Thoracic aorta (tissue), 2 donors: ENCODE measurements around the gene NDUFA7. TPM values are rescaled to one million over a fixed set of nuclear protein-coding genes. Genes with fewer than 3 reads are reported as not detected.
A peak's percentile ranks its signal among the peaks of the same experiment; 100 is the strongest.

Experiments used
- ATAC-seq: fragments of 150-250 bp; one replicate; pipeline ENCODE4 v1.8.0; 2017; ENCODE audit warnings: low read depth; ENCODE audit not compliant: insufficient number of reproducible peaks, low FRiP score
- DNase-seq: peaks from one replicate; pipeline ENCODE4 v3.0.0-alpha.2; 2020; ENCODE audit warnings: low spot score
- H3K27ac ChIP-seq, 2 donors: fragments of 200-600 bp; sonication (generic); 1 replicate in 1 of 2; 2 replicates in 1 of 2; pipeline ENCODE4 v1.5.1; 2016; ENCODE audit warnings: mild to moderate bottlenecking in 2 of 2, moderate library complexity in 2 of 2
- H3K27me3 ChIP-seq: fragments of 200-600 bp; sonication (generic); replicated peaks from 2 replicates; pipeline ENCODE4 v1.6.0; 2016; ENCODE audit warnings: mild to moderate bottlenecking; ENCODE audit not compliant: insufficient read depth
- H3K36me3 ChIP-seq: fragments of 200-600 bp; sonication (generic); one replicate; pipeline ENCODE4 v1.5.1; 2016
- H3K4me1 ChIP-seq, 2 donors: fragments of 200-600 bp; sonication (generic); 1 replicate in 1 of 2; 2 replicates in 1 of 2; pipeline versions ENCODE4 v1.5.1 to v1.6.0; 2016; ENCODE audit warnings: low read depth in 2 of 2, mild to moderate bottlenecking in 1 of 2; ENCODE audit not compliant: control insufficient read depth in 1 of 2
- H3K4me3 ChIP-seq: fragments of 200-600 bp; sonication (generic); 2 replicates; pipeline ENCODE4 v1.5.1; 2016; ENCODE audit warnings: mild to moderate bottlenecking
- H3K9me3 ChIP-seq: fragments of 200-600 bp; sonication (generic); 2 replicates; pipeline ENCODE4 v1.5.1; 2016
- CTCF ChIP-seq: fragments of 200-600 bp; sonication (generic); IDR thresholded peaks from one replicate; pipeline ENCODE4 v1.5.1; 2019; ENCODE audit warnings: antibody characterized with exemption
- total RNA-seq, 2 donors: library from RNA; depleted of rRNA; stranded (reverse); fragments of >200 nt; gene quantifications; one replicate each; pipeline versions ENCODE4 v1.1.0 to v1.2.3, GENCODE V29; 2016

The NDUFA7 gene
- total RNA-seq = 10 to 100 TPM in 1 of 2 donors, 1 to 10 TPM in 1; 9.2 to 22.2 TPM

- DNase-seq (peak; percentile 80), ATAC-seq (peak; percentile 90)
- H3K36me3 ChIP-seq = peaks cover 14% of the 10 kb centered on the region
- no peaks in the 10 kb centered on the region for H3K27me3 ChIP-seq
- peak within 1 kb of the TSS; percentile 76 to 79 for H3K27ac ChIP-seq
- TF ChIP-seq CTCF = no peak
- peak within 1 kb of the TSS; percentile 91 for H3K4me3 ChIP-seq
- H3K4me1 ChIP-seq = peaks cover 22 to 26% of the 10 kb centered on the region in 2 donors
- no peaks in the 10 kb centered on the region for H3K9me3 ChIP-seq
These were observed at the start of gene NDUFA7, which contains the start of gene RPS28 for GRCh38 chr19:8321067-8321985. TSS of gene NDUFA7 (minus strand) at chr19:8321375. CDS start at chr19:8321358, 17 bp downstream. TSS of gene RPS28 (plus strand) at chr19:8321496. CDS start at chr19:8321531, 35 bp downstream.

GRCh38 chr19:8370176-8371010 lies 49.2 kb upstream of the NDUFA7 start:
- DNase-seq (no peak), ATAC-seq (no peak)
- H3K4me3 ChIP-seq = no peak overlapping the region
- H3K27ac ChIP-seq = no peak overlapping the region
- no peak for TF ChIP-seq CTCF
- peaks cover 7% of the 10 kb centered on the region for H3K36me3 ChIP-seq
- H3K27me3 ChIP-seq = no peaks in the 10 kb centered on the region
- no peaks in the 10 kb centered on the region for H3K9me3 ChIP-seq
- peaks cover 13 to 34% of the 10 kb centered on the region in 2 donors for H3K4me1 ChIP-seq

GRCh38 chr19:8367327-8368001 lies 46.3 kb upstream of the NDUFA7 start:
- H3K27ac ChIP-seq = peak overlapping the region in 1 of 2 donors; percentile 35
- H3K36me3 ChIP-seq = peaks cover 4% of the 10 kb centered on the region
- no peaks in the 10 kb centered on the region for H3K27me3 ChIP-seq
- peaks cover 19 to 40% of the 10 kb centered on the region in 2 donors for H3K4me1 ChIP-seq
- DNase-seq (peak; percentile 71), ATAC-seq (peak; percentile 37)
- H3K4me3 ChIP-seq = peak overlapping the region; percentile 52
- TF ChIP-seq CTCF = no peak
- no peaks in the 10 kb centered on the region for H3K9me3 ChIP-seq

DNA sequence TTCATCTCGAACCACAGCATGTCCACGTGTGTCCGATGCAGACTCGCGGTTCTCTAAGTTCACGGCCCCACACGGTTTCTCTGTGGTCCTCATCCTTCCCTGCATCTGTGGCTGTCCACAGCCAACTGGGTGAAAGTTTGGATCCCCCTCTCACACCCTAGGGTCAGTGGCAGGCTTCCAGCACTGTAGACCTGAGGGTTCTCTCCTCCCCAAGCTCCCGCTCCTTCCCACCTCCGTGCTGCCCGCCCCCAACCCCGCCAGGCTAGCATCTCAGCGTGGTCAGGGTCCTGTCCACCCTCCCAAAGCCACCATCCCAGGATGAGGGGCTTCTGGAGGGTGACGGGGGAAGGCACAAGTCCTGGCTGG lies 45.8 kb upstream of the NDUFA7 start:
- peak overlapping the region in 1 of 2 donors; percentile 35 for H3K27ac ChIP-seq
- peaks cover 19 to 44% of the 10 kb centered on the region in 2 donors for H3K4me1 ChIP-seq
- peaks cover 4% of the 10 kb centered on the region for H3K36me3 ChIP-seq
- H3K27me3 ChIP-seq = no peaks in the 10 kb centered on the region
- H3K4me3 ChIP-seq = peak overlapping the region; percentile 52
- DNase-seq (no peak), ATAC-seq (no peak)
- TF ChIP-seq CTCF = no peak
- H3K9me3 ChIP-seq = no peaks in the 10 kb centered on the region
